HEK293 (cell line): ENCODE measurements around the gene ZER1.

Source experiments
- YY1 ChIP-seq: fragments of 450-650 bp; formaldehyde crosslinking; IDR thresholded peaks from 2 replicates; pipeline ENCODE4 v1.5.1; 2018; ENCODE audit warnings: missing biosample characterization, missing genetic modification characterization
- TF ChIP-seq, protein P1 (sequence below): fragments of 450-650 bp; formaldehyde crosslinking; IDR thresholded peaks from 2 replicates; pipeline ENCODE4 v1.5.1; 2016; ENCODE audit warnings: missing biosample characterization, missing genetic modification characterization

DNA sequence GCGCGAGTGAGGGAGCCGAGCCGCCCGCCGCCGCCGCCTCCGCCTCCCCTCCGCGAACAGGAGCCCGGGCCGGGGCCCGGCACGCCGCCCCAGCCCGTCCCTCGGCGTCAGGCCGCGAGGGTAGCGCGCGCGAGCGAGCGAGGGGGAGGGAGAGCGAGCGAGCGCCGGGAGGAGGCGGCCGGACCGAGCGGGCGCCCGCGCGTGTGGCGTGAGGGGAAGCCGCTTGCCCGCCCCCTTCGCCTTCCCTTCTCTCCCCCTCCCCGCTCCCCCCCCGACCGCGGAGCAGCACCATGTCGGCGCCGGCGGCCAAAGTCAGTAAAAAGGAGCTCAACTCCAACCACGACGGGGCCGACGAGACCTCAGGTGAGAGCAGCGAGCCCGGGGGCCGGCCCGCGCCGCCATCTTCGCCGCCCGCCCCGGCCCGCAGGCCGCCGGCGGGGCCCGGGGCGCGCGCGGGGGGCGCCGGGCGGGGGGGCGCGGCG is 82.4 kb downstream of the ZER1 start:
- TF ChIP-seq, protein P1, sequence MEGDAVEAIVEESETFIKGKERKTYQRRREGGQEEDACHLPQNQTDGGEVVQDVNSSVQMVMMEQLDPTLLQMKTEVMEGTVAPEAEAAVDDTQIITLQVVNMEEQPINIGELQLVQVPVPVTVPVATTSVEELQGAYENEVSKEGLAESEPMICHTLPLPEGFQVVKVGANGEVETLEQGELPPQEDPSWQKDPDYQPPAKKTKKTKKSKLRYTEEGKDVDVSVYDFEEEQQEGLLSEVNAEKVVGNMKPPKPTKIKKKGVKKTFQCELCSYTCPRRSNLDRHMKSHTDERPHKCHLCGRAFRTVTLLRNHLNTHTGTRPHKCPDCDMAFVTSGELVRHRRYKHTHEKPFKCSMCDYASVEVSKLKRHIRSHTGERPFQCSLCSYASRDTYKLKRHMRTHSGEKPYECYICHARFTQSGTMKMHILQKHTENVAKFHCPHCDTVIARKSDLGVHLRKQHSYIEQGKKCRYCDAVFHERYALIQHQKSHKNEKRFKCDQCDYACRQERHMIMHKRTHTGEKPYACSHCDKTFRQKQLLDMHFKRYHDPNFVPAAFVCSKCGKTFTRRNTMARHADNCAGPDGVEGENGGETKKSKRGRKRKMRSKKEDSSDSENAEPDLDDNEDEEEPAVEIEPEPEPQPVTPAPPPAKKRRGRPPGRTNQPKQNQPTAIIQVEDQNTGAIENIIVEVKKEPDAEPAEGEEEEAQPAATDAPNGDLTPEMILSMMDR, result no peak
- no peak for TF ChIP-seq YY1 (tag by site-specific recombination)
